Activated T-cell treated with anti-CD3 and anti-CD28 coated beads for 48 hours (primary cell): Measurements from ENCODE around the gene USP7.

Source experiments
- DNase-seq: peaks from one replicate; pipeline ENCODE4 v3.0.0-alpha.2; 2020; ENCODE audit warnings: low read depth

Gene USP7

DNA sequence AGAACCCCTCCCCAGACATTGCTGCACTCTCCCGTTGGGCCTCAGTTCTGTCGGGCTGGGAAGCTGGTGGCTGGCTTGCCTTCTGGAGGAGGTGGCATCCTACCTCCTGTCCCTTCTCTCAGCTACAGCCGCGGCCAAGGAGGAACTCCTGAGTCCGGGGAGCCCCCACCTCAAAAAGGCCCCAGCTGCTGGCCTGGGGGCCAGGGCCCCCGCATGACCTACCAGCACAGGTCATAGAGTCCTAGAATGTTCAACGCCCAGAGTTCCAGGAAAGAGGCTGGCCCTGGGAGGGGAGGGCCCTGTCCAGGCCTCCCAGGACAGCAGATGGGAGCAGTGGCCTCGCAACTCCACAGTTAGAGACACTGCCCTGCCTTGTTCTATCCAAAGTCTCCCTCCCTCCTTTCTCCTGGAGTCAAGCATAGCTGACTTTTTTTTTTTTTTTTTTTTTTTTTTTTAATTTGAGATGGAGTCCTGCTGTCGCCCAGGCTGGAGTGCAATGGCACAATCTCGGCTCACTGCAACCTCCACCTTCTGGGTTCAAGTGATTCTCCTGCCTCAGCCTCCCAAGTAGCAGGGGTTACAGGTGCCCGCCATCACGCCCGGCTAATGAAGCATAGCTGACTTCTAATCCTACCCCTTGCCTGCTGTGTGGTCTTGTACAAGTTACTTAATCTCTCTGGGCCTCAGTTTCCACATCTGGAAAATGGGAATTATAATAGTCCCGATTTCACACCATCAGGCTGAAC lies 102.0 kb downstream of the USP7 start:
- no peak for DNase-seq

DNA sequence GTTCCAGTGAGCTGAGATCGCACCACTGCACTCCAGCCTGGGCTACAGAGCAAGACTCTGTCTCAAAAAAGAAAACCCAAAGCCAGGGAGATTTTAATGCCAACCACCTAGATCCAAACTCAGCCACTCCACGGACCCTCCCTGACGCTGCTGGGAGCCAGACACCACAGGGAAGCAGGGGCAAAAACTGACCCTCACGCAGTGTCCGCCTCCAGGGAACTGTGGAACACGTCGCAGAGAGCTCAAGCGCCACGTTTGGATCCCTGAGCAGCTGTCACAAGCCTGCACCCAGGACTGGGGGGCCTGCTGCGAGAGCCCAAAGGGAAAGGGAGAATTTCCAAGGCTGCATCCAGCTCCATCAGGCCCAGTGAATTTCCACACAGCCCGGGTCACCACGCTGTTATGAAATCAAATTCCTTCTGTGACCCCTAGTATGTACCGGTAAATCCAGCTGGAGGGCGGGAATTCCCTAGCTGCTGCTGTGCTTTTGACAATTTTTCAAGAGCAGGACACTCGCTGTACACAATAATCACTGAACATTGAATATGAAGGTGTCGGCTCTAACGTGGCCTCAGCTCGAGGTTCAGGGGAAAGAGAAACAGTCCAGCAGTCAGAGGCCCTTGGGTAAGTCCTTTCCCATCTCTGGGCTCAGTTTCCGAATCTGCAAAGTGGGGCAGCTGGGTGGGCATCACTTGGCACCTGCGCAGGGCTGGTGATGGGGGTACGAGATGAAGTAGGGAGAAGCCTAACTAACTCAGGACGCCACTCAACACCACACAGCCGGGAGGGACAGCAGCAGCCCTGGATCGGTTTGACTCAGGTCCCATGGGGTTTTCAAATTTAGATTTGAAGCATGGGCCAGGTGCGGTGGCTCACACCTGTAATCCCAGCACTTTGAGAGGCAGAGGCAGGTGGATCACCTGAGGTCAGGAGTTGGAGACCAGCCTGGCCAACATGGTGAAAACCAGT lies 103.5 kb downstream of the USP7 start:
- no peak for DNase-seq

DNA sequence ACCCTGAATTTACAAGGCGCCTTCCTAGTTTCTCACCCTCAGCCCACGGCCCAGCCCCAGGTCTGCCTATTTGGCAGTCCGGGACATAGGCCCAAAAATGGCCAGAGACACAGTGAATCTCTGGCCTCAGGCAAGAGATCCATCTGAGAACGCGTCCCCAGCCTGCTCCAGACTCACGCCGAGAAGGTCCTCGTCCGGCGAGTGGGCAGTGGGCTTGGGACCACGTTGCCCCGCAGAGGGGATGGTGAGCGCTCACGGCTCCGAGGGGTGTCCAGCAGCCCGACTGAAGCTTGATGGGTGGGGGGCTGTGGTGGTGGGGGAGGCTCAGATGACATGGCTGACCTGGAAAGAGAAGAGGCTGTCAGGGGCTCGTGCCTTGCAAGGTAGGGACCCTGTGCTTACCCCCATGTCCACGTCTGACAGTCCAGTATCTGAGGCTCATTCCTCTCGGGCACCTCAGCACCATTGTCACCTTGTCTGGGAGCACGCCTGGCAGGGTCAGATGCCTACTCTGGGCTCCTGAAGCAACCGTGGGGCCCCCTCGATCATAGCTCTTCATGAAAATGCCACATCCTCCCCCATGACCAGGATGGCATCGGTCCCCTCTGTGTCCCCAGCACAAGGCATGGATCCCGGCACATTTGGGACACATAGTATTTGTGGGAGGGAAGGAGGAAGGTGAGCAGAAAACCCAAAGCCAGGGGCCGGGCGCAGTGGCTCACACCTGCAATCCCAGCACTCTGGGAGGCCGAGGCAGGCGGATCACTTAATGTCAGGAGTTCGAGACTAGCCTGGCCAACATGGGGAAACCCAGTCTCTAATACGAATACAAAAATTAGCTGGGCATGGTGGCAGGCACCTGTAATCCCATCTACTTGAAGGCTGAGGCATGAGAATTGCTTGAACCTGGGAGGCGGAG lies 104.5 kb downstream of the USP7 start:
- no peak for DNase-seq

- no peak for DNase-seq
Observed at GRCh38 chr16:8855972-8856371, 107.7 kb downstream of the USP7 start.

DNA sequence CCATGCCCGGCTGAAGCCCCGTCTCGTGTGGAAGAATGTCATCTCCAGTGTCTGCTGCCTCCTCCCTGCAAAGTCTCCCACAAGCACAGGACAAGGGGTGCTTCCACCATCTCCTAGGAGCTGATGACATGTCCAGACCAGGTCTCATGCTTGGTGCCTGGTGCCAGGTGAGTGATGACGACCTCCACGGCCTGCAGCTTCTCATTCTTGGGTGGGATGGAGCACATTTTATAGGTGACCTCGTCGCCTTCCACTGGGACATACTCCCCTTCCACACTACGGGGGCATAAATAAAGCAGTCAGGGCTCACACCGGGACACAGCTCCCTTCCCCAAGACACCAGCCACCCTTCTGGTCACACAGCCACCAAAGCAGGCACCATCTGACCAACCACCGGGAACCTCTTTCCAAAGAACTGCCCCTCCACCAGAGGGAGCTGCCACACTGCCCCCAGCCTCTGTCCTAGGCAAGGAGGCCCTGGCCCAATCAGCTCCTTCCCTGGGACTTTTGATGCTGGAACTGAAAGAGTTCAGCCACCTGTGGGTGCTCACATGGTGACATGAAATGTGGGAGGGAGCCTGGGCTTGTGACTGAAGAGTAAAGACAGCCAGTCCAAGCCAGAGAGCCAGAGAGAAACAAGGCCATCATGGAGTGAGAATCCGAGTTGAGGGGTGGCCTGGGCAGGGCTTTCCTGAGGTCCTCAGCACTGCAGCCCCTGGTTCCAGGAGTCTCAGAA lies 108.5 kb downstream of the USP7 start:
- DNase-seq: no peak

- no peak for DNase-seq
Observed at GRCh38 chr16:8854298-8854948, 109.3 kb downstream of the USP7 start.

DNA sequence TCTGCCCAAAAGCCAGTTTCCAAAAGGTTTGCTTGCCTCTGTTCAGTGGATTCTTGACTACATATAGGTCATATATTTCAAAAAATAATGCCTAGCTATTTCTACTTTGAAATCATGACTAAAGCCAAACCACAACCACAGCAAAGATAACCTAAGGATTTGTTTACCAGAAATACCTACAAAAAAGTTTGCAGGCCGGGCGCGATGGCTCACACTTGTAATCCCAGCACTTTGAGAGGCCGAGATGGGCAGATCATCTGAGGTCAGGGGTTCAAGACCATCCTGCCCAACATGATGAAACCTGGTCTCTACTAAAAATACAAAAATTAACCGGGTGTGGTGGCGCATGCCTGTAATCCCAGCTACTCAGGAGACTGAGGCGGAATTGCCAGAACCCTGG lies 110.1 kb downstream of the USP7 start:
- DNase-seq: no peak

DNA sequence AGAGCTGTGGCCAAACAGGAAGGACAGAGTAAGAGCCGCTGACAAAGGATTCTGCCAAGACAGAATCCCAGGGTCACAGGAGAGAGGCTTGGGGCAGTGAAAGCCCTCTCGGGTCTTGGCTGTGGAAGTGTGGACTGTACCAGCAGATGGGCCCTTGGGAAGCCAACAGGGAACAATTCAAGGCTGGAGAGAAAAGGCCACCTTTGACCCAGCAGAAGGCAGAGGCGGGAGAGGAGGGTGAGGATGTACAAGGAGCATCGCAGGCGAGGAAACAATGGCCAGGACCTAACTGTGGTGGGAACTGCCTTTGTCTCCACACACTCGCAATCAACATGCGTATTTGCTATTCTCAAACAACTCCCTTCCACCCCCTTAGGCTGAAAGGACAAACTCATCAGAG lies 110.6 kb downstream of the USP7 start:
- no peak for DNase-seq

DNA sequence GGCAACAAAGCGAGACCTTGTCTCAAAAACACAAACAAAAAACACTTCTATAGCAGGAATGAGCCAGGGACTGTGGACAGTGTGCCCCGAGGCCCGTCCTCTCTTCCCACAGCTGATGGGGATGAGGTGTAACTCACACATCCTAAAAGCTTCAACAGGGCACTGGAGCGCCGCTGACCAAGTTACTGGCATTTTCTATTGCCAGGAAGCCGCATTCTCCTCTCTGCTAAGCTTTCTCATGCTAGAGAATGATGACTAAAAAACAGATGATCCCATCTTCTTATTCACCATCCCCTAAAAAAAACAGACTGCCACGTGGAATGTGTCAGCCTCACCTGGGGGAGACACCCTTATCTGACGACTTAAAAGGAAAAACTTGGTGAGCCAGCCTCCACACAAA lies 111.2 kb downstream of the USP7 start:
- DNase-seq: no peak

DNA sequence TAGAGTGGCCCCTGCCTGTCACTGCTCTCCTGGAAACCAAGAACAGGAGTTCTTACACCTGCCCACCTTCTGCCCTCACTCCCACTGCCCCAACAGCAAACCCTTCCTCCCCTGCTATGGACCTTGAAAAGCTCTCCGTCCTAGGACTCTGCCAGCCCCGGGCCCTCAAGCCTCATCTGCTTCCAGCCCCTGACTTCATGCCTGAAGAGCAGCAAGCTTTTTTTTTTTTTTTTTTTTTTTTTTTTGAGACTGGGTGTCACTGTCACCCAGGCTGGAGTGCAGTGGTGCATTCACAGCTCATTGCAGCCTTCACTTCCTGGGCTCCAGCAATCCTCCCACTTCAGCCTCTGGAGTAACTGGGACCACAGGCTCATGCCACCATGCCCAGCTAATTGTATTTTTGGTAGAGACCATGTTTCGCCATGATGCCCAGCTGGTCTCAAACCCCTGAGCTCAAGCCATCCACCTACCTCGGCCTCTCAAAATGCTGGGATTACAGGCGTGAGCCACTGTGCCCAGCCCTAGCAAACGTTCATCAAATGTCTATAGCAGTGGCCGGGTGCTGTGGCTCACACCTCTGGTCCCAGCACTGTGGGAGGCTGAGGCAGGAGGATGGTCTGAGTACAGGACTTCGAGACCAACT lies 111.8 kb downstream of the USP7 start:
- no peak for DNase-seq

DNA sequence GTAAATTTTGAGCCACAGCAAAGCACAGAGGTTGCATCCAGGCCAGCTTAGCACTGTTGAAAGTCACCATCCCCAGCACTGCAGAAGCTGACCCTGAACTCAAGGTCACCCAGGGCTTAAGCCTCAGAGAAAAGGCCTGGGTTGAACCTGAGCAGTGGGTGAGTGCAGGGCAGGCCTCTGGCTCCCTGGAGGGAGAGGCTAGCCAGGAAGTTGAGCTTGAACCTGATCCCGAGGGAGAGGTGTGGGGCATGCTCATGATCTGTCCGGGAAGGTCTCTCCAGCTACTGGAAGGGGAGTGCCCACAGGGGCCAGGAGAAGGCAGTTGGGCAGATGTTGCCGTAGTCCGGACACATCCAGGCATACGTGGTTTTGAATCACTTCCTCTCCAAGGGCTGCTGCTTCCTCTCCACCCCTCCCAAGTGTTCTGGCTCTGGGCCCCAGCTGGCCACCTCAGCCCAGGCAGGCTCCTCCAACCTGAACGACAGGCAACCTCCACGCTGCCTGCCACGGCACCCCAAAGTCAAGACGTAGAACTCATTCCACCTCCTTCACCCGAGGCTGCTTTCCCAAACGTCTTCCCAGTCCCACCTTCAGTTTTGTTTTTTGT lies 113.3 kb downstream of the USP7 start:
- DNase-seq: no peak

DNA sequence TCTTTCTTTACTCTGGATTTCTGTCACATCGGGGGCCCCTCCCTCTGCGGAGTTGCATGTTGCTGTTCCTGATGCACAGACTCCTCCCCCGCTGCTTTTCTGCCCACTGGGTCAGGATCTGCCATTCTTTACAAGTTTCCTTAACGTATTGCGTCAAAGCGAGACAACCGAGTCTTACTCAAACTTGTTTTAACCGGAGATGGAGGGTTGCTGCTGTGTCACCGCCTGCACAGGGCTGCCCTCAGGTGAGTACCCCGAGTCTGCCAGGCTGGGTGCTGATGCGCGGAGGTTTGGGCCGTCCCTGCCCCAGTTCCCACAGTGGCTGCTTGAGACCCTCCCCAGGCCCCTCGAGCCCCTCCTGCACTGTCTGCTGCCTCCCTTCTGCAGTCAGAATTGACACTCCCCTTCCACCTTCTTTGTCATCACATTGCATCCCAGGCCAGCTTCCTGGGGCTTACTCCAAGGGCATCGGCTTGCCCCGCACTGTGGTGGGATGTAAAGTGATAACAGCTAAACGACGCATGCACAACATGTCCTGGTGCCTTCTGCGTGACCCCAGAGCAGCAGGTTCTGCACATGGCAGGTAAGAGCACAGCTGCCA lies 114.2 kb downstream of the USP7 start:
- no peak for DNase-seq

- no peak for DNase-seq
Observed at GRCh38 chr16:8848939-8849391, 114.7 kb downstream of the USP7 start.

- no peak for DNase-seq
Observed at GRCh38 chr16:8848231-8848938, 115.3 kb downstream of the USP7 start.

- DNase-seq: no peak
Observed at GRCh38 chr16:8847623-8848022, 116.1 kb downstream of the USP7 start.

- no peak for DNase-seq
Observed at GRCh38 chr16:8847145-8847544, 116.6 kb downstream of the USP7 start.

GRCh38 chr16:8846401-8846932 lies 117.2 kb downstream of the USP7 start:
- no peak for DNase-seq

- no peak for DNase-seq
Observed at GRCh38 chr16:8845699-8846298, 117.9 kb downstream of the USP7 start.
